Measurements from ENCODE around the gene LHFPL2. TPM values are rescaled to one million over a fixed set of nuclear protein-coding genes. Genes with fewer than 3 reads are reported as not detected.
"Not testable (repeated sequence)": the region's sequence is repeated elsewhere in the genome, so short reads cannot be mapped to it uniquely, and the experiment has no call there.

LHFPL2 gene
- total and polyA plus RNA-seq, 2 donors: 19.2 to 146 TPM

DNA sequence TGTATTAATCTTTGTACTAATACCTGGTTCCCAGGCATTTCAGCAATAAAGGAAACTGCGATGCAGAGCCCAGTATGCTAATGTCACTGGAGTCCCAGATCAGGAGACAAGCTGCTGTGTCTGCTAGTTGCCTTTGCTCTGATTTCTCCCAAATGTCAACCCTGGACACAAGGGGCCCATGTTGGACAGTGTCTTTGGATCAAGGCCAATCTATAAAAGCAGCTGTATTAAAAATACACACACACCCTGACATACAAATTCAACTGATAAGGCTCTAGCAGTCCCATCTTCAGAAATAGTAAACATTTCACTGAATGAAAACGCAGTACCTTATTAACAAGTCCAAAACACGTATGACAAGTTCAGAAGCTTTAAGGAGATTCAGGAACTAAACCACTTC is 18.9 kb downstream of the LHFPL2 start:
- H3K4me1 ChIP-seq (ENCODE audit: insufficient read depth): peaks cover 4% of the 10 kb centered on the region
- H3K36me3 ChIP-seq (ENCODE audit: insufficient read depth): no peaks in the 10 kb centered on the region
- H3K4me3 ChIP-seq (ENCODE audit: low read depth, low read length): no peak overlapping the region
- 56% methylated on average over 3 of the region's 3 CpGs for WGBS
- no peak overlapping the region for H3K27ac ChIP-seq (ENCODE audit: low read depth)
- no peak for DNase-seq (ENCODE audit: extremely low spot score)

DNA sequence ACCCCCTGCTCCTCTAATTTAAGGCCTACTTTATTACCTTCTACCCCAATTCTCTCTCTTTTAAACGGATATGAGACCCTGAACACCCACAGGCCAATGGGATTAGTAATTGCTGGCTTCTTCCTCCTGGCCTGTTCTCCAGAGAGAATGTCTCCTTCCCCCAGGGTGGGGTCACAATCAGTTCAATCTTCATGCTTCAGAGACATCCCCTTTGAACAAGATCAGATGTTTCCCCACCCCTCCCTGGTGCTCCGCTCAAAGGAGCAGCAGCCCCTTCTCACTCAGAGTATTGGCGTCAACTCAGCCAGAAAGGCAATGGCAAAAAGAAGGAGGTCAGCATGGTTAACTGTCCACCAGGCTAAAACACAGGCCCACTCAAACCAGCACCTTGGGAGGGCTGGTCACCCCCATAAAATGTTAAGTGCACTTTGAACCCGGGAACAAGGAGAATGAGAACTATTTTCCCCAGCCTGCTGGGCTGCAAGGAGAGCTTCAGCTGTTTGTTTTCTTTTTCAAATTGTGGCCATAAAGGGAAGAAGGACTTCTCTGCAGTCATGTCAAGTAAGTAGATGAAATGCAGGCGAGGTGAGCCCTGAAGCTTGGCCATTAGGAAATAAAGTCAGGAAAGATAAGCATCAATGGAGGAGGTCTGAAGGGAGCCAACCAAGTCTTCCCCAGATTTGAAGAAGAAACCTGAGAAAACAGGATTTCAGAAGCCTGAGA is 20.1 kb downstream of the LHFPL2 start:
- Histone ChIP-seq H3K4me3 (ENCODE audit: low read depth, low read length) (no peak overlapping the region), H3K4me1 (ENCODE audit: insufficient read depth) (peaks cover 2% of the 10 kb centered on the region), H3K27ac (ENCODE audit: low read depth) (no peak overlapping the region), H3K36me3 (ENCODE audit: insufficient read depth) (no peaks in the 10 kb centered on the region)
- 69% methylated on average over 5 of the region's 5 CpGs for WGBS
- DNase-seq (ENCODE audit: extremely low spot score): no peak

DNA sequence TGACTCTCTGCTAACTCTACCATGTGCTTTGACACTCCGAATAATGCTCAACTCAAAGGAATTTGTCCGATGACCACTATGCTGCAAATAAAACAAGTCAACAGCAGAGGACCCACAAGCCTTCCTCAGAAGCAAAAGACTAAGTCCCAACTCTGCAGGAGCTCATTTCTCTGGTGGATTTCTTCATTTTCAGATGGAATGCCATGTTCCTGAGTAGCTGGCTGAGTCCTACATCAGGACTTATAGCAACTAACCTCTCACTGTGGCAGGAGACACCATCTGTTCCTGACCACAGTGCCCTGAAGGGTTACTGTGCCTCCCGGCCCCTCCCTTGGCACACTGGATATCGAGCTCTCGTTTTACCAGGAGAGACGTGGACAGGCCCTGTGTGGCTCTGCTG is 20.8 kb downstream of the LHFPL2 start:
- no peaks in the 10 kb centered on the region for H3K36me3 ChIP-seq (ENCODE audit: insufficient read depth)
- WGBS: 69% methylated on average over 6 of the region's 6 CpGs
- no peak for DNase-seq (ENCODE audit: extremely low spot score)
- H3K4me1 ChIP-seq (ENCODE audit: insufficient read depth): peaks cover 2% of the 10 kb centered on the region
- H3K27ac ChIP-seq (ENCODE audit: low read depth): no peak overlapping the region
- H3K4me3 ChIP-seq (ENCODE audit: low read depth, low read length): no peak overlapping the region

DNA sequence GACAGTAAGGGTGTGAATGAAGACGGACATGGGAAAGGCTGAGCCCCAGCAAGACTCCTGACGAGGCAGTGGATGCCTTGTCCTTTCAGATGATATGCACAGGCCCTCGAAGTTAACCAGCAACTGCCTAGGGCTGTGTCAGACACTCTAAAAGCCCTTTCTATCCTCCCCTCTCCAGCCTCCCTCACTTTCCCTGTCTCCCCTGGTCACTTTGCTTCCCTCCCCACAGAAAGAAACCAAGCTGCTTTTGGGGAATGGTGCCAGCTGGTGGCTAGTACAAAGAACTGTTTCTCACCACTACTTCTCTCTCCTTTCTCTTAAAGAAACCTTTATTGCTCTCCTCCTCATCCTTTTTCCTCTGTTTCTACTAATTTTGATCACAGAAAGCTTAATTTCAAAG is 21.4 kb downstream of the LHFPL2 start:
- Histone ChIP-seq H3K4me1 (ENCODE audit: insufficient read depth) (peaks cover 2% of the 10 kb centered on the region), H3K4me3 (ENCODE audit: low read depth, low read length) (no peak overlapping the region), H3K36me3 (ENCODE audit: insufficient read depth) (no peaks in the 10 kb centered on the region), H3K27ac (ENCODE audit: low read depth) (no peak overlapping the region)
- 88% methylated on average over 3 of the region's 3 CpGs for WGBS
- no peak for DNase-seq (ENCODE audit: extremely low spot score)

DNA sequence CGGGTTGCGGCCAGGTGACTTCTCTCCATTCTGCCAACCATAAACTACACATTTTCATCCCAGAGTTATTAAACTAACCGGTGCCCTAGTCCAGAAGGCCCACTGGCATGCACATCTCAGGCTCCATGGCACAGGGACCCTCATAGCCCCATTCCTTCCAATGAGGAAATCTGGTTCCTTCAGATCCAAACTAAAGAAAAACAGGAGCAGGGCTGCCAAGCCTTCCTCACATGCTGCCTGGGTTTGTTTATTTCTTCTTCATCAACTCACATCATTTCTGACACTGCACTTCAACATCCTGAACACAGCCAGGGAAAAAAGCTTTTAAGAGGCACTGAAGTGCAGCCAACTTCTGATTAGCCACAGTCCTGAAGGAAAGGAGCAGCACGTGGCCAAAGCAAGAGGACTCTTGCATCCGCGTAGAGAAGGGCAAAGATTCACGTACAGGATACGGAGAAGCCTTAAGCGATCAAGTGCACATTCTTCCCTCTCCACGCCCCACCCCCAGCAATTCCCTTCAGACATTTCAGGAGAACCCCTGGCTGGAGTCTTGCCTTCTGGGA is 22.5 kb downstream of the LHFPL2 start:
- no peaks in the 10 kb centered on the region for H3K36me3 ChIP-seq (ENCODE audit: insufficient read depth)
- DNase-seq (ENCODE audit: extremely low spot score): no peak
- H3K4me1 ChIP-seq (ENCODE audit: insufficient read depth): peaks cover 2% of the 10 kb centered on the region
- H3K4me3 ChIP-seq (ENCODE audit: low read depth, low read length): no peak overlapping the region
- 64% methylated on average over 10 of the region's 10 CpGs for WGBS
- no peak overlapping the region for H3K27ac ChIP-seq (ENCODE audit: low read depth)

DNA sequence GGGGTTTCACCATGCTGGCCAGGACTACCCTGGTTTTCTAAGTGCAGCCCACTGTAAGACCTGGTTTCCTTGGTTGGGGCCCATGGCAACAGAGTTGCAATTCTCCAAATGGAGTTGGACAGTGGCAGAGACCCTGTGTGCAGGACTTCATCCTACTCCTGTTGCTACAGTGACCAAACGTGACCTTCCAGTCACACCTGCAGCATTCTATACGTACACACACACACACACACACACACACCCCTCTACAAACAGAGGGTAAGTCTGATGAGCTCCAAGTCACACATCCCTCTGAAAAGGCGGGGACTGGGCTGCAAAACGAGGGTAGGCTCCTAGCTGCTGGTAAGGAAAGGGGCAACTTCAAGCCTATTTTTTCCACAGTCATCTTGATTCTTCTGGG is 23.6 kb downstream of the LHFPL2 start:
- Histone ChIP-seq H3K4me3 (ENCODE audit: low read depth, low read length) (no peak overlapping the region), H3K4me1 (ENCODE audit: insufficient read depth) (peaks cover 2% of the 10 kb centered on the region), H3K36me3 (ENCODE audit: insufficient read depth) (no peaks in the 10 kb centered on the region), H3K27ac (ENCODE audit: low read depth) (no peak overlapping the region)
- 88% methylated on average over 4 of the region's 4 CpGs for WGBS
- no peak for DNase-seq (ENCODE audit: extremely low spot score)

DNA sequence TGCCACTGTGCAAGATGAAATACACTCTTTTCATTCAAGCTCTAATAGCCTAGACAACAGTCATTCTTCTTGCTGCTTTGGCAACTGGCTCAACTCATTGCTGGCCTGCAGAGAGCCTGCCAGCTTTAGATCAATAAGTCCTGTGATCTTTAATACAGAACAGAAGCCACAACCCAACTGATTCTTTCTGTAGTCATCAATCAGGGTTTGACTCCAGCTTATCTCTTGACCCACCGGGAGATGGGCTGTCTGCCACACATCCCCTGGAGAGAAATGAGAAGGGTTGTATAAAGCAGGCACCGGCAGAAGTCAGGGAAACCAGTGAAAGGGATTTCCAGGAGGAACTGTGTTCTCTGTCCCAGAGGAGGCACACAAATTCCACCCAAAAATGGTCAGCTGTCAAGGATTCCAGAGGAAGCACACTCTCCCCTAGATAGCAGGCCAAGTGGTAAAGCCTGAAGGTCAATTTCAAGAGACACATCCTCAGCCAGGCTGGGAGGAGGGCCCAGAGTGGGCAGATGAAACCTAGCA is 24.5 kb downstream of the LHFPL2 start:
- H3K4me1 ChIP-seq (ENCODE audit: insufficient read depth): peaks cover 2% of the 10 kb centered on the region
- H3K27ac ChIP-seq (ENCODE audit: low read depth): no peak overlapping the region
- DNase-seq (ENCODE audit: extremely low spot score): no peak
- no peak overlapping the region for H3K4me3 ChIP-seq (ENCODE audit: low read depth, low read length)
- 32% methylated on average over 2 of the region's 2 CpGs for WGBS
- no peaks in the 10 kb centered on the region for H3K36me3 ChIP-seq (ENCODE audit: insufficient read depth)

DNA sequence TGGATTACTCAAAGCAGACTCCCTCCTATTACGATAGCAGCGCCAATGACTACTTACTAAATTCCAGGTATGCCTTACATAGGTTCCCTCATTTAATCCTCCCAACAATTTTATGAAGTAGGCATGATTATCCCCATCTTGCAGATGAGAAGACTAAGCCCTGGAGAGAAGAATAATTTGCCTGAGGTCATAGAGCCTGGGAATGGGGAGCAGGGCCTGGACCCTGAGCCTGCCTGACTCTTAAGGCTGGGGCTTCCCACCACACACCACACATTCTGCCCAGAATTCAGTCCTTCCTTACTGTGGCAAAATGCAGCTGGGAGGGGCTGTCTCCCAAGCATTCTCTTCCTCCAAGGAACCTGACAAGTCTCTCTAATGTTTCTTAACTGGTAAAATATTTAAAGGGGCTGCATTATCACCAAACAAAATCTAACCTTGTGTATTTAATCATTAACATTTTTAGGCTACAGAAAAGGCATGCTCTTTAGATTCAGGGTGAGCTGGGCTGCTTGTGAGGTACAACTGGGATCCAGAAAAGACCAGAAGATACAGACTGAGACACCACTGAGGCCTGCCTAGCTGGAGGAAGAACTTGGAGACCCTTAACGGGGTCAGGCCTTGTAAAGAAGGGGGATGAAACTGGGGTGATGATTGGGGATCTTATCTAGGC is 26.1 kb downstream of the LHFPL2 start:
- peaks cover 2% of the 10 kb centered on the region for H3K4me1 ChIP-seq (ENCODE audit: insufficient read depth)
- no peaks in the 10 kb centered on the region for H3K36me3 ChIP-seq (ENCODE audit: insufficient read depth)
- WGBS: 86% methylated on average over 3 of the region's 3 CpGs
- DNase-seq (ENCODE audit: extremely low spot score): no peak
- no peak overlapping the region for H3K27ac ChIP-seq (ENCODE audit: low read depth)
- no peak overlapping the region for H3K4me3 ChIP-seq (ENCODE audit: low read depth, low read length)

DNA sequence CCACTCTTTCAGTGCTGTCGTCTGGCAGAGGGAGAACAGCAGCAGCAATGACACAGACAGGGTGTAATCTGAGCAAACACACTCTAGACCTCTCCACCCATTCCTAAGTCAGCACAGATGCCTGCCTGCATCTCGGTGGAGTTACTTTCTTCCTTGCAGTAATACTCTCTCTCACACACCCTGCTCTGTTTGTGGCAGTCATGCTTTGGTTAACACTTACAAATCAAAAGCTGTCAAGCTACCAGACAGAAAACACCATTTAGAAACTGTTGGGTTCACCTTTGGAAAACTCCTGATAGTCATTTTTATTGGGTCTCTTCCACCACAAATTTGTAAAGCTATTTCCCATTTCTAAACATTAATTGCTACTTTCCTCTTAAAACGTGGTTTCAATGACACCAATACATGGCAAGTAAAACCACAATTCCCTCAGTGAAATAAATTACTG is 27.3 kb downstream of the LHFPL2 start:
- WGBS: 35% methylated on average over 3 of the region's 3 CpGs
- peaks cover 2% of the 10 kb centered on the region for H3K4me1 ChIP-seq (ENCODE audit: insufficient read depth)
- no peaks in the 10 kb centered on the region for H3K36me3 ChIP-seq (ENCODE audit: insufficient read depth)
- H3K4me3 ChIP-seq (ENCODE audit: low read depth, low read length): no peak overlapping the region
- DNase-seq (ENCODE audit: extremely low spot score): no peak
- H3K27ac ChIP-seq (ENCODE audit: low read depth): no peak overlapping the region

DNA sequence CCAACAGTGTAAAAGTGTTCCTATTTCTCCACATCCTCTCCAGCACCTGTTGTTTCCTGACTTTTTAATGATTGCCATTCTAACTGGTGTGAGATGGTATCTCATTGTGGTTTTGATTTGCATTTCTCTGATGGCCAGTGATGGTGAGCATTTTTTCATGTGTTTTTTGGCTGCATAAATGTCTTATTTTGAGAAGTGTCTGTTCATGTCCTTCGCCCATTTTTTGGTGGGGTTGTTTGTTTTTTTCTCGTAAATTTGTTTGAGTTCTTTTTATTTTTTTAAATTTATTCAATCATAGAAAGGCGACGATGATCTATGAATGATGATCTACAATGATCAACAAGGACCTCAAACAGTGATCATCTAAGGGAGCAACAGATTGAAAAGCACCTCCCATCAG is 28.5 kb downstream of the LHFPL2 start:
- H3K36me3 ChIP-seq (ENCODE audit: insufficient read depth); H3K27ac ChIP-seq (ENCODE audit: low read depth); H3K4me1 ChIP-seq (ENCODE audit: insufficient read depth); H3K4me3 ChIP-seq (ENCODE audit: low read depth, low read length); DNase-seq (ENCODE audit: extremely low spot score): not testable (repeated sequence)
- WGBS: 99% methylated on average over 4 of the region's 4 CpGs

DNA sequence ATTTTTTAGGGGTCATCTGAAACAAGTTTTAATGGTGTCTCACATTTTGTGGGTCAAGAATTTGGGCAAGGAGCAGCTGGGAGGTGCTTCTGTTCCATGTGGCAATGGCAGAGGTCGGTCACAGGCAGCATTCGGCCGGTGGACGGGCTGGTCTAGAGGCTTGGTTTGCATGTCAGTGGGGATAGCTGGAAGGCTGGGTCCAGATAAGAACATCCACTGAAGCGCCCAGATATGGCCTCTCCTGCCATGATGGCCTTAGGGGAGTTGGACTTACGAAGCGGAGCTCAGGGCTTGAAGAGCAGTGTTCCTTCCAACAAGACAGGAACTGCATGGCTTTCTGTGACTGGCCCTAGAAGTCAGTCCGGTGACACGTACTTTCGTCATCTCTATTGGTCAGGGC is 30.3 kb downstream of the LHFPL2 start:
- Histone ChIP-seq H3K4me3 (ENCODE audit: low read depth, low read length) (no peak overlapping the region), H3K27ac (ENCODE audit: low read depth) (no peak overlapping the region), H3K4me1 (ENCODE audit: insufficient read depth) (no peaks in the 10 kb centered on the region), H3K36me3 (ENCODE audit: insufficient read depth) (no peaks in the 10 kb centered on the region)
- no peak for DNase-seq (ENCODE audit: extremely low spot score)
- WGBS: 98% methylated on average over 10 of the region's 10 CpGs

DNA sequence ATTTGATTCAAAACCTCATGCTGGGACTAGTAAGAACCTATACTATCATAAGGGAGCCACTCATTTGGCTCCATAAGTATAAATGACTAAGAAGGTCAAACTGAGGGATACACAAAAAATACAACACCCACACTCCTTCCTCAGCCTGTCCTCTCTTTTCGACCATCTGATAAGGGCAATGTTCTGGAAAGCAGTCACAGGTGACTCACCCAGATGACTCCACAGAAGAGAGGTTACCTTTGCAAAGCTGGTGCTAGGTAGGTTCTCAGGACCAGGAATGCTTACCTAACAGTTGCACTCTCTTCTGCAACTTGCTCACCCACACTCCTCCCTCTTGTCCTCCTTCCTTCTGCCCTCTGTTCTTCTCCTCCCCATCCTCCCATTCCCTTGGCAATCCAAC is 32.9 kb downstream of the LHFPL2 start:
- no peaks in the 10 kb centered on the region for H3K4me1 ChIP-seq (ENCODE audit: insufficient read depth)
- 72% methylated on average over 1 of the region's 1 CpG for WGBS
- no peak overlapping the region for H3K4me3 ChIP-seq (ENCODE audit: low read depth, low read length)
- DNase-seq (ENCODE audit: extremely low spot score): no peak
- no peaks in the 10 kb centered on the region for H3K36me3 ChIP-seq (ENCODE audit: insufficient read depth)
- H3K27ac ChIP-seq (ENCODE audit: low read depth): no peak overlapping the region

DNA sequence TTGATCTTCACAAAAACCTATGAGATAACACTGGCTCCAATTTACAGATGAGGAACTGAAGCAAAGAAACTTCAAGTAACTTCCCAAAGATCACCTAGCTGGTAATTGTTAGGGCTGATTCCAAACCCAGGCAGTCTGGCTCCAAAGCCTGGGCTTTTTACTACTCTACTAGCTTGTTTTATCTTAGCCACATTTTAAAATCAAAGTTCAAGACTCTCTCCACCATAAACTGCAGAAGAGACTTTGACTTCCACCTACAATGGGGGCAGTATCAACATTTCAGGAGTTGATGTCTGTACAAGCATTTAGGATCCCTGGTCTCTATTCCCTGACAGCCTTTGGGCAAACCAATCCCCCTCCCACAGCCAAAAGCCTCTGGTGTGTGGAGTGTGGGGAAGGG is 33.8 kb downstream of the LHFPL2 start:
- DNase-seq (ENCODE audit: extremely low spot score): no peak
- Histone ChIP-seq H3K27ac (ENCODE audit: low read depth) (no peak overlapping the region), H3K4me3 (ENCODE audit: low read depth, low read length) (no peak overlapping the region), H3K4me1 (ENCODE audit: insufficient read depth) (no peaks in the 10 kb centered on the region), H3K36me3 (ENCODE audit: insufficient read depth) (no peaks in the 10 kb centered on the region)

DNA sequence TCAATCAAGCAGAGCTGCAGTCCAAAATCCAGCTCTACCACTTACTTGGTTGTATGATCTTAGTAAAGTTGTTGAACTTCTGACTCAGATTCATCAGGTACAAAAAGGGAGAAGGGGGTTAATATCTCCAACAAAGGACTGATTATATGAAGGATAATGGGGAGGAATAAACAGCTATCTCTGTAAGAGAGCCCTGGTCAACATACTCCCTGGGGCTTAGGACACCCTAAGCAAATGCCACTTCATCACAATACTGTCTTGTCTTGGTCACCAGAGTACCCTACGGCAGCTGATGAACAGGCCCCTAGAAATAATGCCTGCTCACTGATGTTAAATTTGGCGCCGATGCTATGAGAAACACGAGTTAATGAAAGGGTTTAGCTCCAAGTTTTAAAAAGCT is 34.8 kb downstream of the LHFPL2 start:
- Histone ChIP-seq H3K27ac (ENCODE audit: low read depth) (no peak overlapping the region), H3K36me3 (ENCODE audit: insufficient read depth) (no peaks in the 10 kb centered on the region), H3K4me1 (ENCODE audit: insufficient read depth) (no peaks in the 10 kb centered on the region), H3K4me3 (ENCODE audit: low read depth, low read length) (no peak overlapping the region)
- DNase-seq (ENCODE audit: extremely low spot score): no peak
- 67% methylated on average over 4 of the region's 4 CpGs for WGBS

Measured in urinary bladder (tissue), 4 donors.